ENCODE measurements around the gene PDE4B.

PDE4B gene

DNA sequence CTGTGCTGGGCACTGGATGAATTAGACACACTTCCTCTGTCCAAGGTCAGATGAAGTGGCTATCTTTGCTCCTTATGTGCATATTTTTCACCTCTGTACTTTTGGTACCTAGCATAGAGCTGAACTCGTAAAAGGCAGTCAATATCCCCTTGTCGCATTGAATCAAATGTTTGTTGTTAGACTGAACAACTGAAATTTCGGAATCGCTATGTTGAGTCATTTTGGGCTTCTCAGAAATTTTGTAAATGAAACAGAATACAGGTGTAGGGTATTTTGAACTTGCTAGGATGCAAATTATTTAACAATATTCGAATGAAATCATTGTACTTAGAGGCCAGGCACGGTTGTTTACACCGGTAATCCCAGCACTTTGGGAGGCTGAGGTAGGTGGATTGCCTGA is 48.0 kb downstream of the PDE4B start:
- no peak overlapping the region for H2AFZ ChIP-seq (ENCODE audit: low read length)
- H3K36me3 ChIP-seq (ENCODE audit: insufficient read depth, low read length) = no peaks in the 10 kb centered on the region
- no peaks in the 10 kb centered on the region for H3K9me3 ChIP-seq (ENCODE audit: low read length)
- H3F3A ChIP-seq (ENCODE audit: insufficient read depth, low read length) = no peaks in the 10 kb centered on the region
- H3K27me3 ChIP-seq (ENCODE audit: insufficient read depth, low read length) = no peaks in the 10 kb centered on the region
- no peak overlapping the region for H3K9ac ChIP-seq (ENCODE audit: low read length)
- no peak overlapping the region for H3K4me3 ChIP-seq (ENCODE audit: low read depth, low read length, poor library complexity, severe bottlenecking)
- H3K79me2 ChIP-seq (ENCODE audit: insufficient read depth, low read length) = no peaks in the 10 kb centered on the region
- no peaks in the 10 kb centered on the region for H4K20me1 ChIP-seq (ENCODE audit: insufficient read depth, low read length)
- H3K4me1 ChIP-seq (ENCODE audit: insufficient read depth, low read length, severe bottlenecking) = no peaks in the 10 kb centered on the region
- no peak overlapping the region for H3K4me2 ChIP-seq (ENCODE audit: low read length)
- TF ChIP-seq, protein P1, sequence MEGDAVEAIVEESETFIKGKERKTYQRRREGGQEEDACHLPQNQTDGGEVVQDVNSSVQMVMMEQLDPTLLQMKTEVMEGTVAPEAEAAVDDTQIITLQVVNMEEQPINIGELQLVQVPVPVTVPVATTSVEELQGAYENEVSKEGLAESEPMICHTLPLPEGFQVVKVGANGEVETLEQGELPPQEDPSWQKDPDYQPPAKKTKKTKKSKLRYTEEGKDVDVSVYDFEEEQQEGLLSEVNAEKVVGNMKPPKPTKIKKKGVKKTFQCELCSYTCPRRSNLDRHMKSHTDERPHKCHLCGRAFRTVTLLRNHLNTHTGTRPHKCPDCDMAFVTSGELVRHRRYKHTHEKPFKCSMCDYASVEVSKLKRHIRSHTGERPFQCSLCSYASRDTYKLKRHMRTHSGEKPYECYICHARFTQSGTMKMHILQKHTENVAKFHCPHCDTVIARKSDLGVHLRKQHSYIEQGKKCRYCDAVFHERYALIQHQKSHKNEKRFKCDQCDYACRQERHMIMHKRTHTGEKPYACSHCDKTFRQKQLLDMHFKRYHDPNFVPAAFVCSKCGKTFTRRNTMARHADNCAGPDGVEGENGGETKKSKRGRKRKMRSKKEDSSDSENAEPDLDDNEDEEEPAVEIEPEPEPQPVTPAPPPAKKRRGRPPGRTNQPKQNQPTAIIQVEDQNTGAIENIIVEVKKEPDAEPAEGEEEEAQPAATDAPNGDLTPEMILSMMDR (IDR thresholded peaks at IDR 0.05; ENCODE audit: low read length) = no peak
- H3K27ac ChIP-seq (ENCODE audit: low read depth, low read length, poor library complexity, severe bottlenecking) = no peak overlapping the region
- no peaks in the 10 kb centered on the region for H3K9me2 ChIP-seq (ENCODE audit: low read depth, low read length)

DNA sequence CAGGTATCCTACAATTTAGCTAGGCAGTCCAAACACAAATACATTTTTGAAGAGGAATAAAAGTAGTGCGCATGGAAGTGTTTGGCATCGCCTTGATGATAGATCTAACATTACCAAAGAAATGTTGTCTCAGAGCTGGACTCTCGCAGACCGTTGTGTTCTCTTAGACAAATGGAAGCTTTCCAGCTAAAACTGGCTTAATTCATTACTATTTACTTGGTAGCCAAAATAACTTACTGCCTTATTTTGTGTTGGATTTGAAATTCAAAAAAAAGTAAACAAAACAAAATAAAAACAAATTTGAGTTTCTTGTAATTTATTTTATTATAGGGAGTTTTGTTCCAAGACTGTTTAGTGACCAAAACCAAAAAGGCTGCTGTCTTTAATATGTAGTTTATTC is 51.6 kb downstream of the PDE4B start:
- H3K9ac ChIP-seq (ENCODE audit: low read length) = no peak overlapping the region
- no peaks in the 10 kb centered on the region for H3K9me2 ChIP-seq (ENCODE audit: low read depth, low read length)
- no peak overlapping the region for H3K27ac ChIP-seq (ENCODE audit: low read depth, low read length, poor library complexity, severe bottlenecking)
- H3K4me2 ChIP-seq (ENCODE audit: low read length) = no peak overlapping the region
- no peaks in the 10 kb centered on the region for H3K9me3 ChIP-seq (ENCODE audit: low read length)
- no peak overlapping the region for H2AFZ ChIP-seq (ENCODE audit: low read length)
- TF ChIP-seq, protein P1 (IDR thresholded peaks at IDR 0.05; ENCODE audit: low read length) = no peak
- no peak for TF ChIP-seq EZH2 (IDR thresholded peaks at IDR 0.05; ENCODE audit: borderline replicate concordance, low read length)
- no peaks in the 10 kb centered on the region for H3K27me3 ChIP-seq (ENCODE audit: insufficient read depth, low read length)
- H4K20me1 ChIP-seq (ENCODE audit: insufficient read depth, low read length) = no peaks in the 10 kb centered on the region
- H3K4me3 ChIP-seq (ENCODE audit: low read depth, low read length, poor library complexity, severe bottlenecking) = no peak overlapping the region
- no peaks in the 10 kb centered on the region for H3F3A ChIP-seq (ENCODE audit: insufficient read depth, low read length)
- H3K4me1 ChIP-seq (ENCODE audit: insufficient read depth, low read length, severe bottlenecking) = no peaks in the 10 kb centered on the region
- H3K79me2 ChIP-seq (ENCODE audit: insufficient read depth, low read length) = no peaks in the 10 kb centered on the region
- no peaks in the 10 kb centered on the region for H3K36me3 ChIP-seq (ENCODE audit: insufficient read depth, low read length)

DNA sequence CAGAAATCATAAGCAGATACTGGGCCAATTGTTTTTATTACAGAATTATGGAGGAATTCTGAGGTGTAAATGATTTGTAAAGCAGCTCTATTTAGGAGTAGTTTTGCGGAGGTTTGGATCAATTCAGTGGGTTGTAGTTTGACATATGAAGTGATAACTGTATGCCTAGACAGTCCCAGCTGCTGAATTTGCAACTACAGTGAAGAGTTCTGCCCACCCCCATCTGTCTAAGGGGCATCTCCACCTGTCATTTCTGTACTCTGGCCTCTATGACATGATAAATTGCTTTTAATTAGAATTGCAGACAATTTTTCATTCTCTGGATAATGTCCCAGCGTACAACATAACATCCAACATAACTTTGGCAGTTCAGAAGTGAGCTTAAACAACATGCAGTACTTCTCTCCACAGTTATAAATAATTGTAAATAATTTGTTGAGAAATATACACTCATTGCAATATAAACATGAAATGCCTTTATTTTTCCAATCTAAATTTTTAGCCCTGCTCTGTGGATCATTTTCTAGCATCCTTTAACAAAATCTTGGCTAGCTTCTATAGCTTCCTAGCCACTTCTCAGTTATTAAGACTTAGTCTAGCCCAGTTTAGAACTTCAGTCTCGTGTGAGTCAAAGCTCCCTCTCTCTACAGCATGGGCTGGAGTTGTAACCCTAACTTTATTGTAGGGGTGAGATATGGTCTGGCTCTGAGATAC is 52.3 kb downstream of the PDE4B start:
- no peaks in the 10 kb centered on the region for H3K9me3 ChIP-seq (ENCODE audit: low read length)
- H3K9me2 ChIP-seq (ENCODE audit: low read depth, low read length) = no peaks in the 10 kb centered on the region
- H3K4me3 ChIP-seq (ENCODE audit: low read depth, low read length, poor library complexity, severe bottlenecking) = no peak overlapping the region
- no peak for TF ChIP-seq EZH2 (IDR thresholded peaks at IDR 0.05; ENCODE audit: borderline replicate concordance, low read length)
- TF ChIP-seq, protein P1 (IDR thresholded peaks at IDR 0.05; ENCODE audit: low read length) = no peak
- no peak overlapping the region for H3K4me2 ChIP-seq (ENCODE audit: low read length)
- H3K4me1 ChIP-seq (ENCODE audit: insufficient read depth, low read length, severe bottlenecking) = no peaks in the 10 kb centered on the region
- H3F3A ChIP-seq (ENCODE audit: insufficient read depth, low read length) = no peaks in the 10 kb centered on the region
- H3K27ac ChIP-seq (ENCODE audit: low read depth, low read length, poor library complexity, severe bottlenecking) = no peak overlapping the region
- H3K27me3 ChIP-seq (ENCODE audit: insufficient read depth, low read length) = no peaks in the 10 kb centered on the region
- H3K36me3 ChIP-seq (ENCODE audit: insufficient read depth, low read length) = no peaks in the 10 kb centered on the region
- H2AFZ ChIP-seq (ENCODE audit: low read length) = no peak overlapping the region
- no peak overlapping the region for H3K9ac ChIP-seq (ENCODE audit: low read length)
- H3K79me2 ChIP-seq (ENCODE audit: insufficient read depth, low read length) = no peaks in the 10 kb centered on the region
- H4K20me1 ChIP-seq (ENCODE audit: insufficient read depth, low read length) = no peaks in the 10 kb centered on the region
